Subcutaneous preadipocyte (primary cell): ENCODE results near the gene TINAGL1. TPM values are rescaled to one million over a fixed set of nuclear protein-coding genes. Genes with fewer than 3 reads are reported as not detected.

ENCODE experiments used
- total RNA-seq: library from RNA; depleted of rRNA; stranded (reverse); fragments of >200 nt; gene quantifications from 2 replicates; pipeline ENCODE4 v1.2.3, GENCODE V29; 2012

The TINAGL1 gene, protein sequence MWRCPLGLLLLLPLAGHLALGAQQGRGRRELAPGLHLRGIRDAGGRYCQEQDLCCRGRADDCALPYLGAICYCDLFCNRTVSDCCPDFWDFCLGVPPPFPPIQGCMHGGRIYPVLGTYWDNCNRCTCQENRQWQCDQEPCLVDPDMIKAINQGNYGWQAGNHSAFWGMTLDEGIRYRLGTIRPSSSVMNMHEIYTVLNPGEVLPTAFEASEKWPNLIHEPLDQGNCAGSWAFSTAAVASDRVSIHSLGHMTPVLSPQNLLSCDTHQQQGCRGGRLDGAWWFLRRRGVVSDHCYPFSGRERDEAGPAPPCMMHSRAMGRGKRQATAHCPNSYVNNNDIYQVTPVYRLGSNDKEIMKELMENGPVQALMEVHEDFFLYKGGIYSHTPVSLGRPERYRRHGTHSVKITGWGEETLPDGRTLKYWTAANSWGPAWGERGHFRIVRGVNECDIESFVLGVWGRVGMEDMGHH
- 0.37 and 0.39 TPM in 2 replicates for total RNA-seq

DNA sequence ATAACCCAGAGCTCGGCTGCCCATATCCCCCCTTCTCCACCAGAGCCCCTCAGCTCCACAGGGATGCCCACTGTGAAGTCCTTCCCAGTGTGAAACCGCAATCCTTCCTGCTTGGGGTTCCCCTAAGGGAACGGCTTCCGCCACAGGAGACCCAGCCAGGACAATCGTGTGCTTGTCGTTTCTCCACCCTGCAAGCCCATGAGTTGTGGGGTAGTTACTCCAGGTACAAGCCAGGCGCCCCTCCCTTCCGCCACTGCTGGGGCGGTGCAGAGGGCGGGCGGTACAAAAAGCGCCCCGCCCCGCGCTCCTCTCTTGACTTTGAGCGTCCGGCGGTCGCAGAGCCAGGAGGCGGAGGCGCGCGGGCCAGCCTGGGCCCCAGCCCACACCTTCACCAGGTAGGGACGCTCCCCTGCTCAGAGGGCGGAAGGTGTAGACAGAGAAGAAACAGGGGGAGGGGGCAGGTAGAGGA is at the start of gene TINAGL1:
Gene TINAGL1, plus strand, starts transcription at position 315 of the 469 bp plus-strand sequence. CDS start 634 bp downstream, outside the sequence.

DNA sequence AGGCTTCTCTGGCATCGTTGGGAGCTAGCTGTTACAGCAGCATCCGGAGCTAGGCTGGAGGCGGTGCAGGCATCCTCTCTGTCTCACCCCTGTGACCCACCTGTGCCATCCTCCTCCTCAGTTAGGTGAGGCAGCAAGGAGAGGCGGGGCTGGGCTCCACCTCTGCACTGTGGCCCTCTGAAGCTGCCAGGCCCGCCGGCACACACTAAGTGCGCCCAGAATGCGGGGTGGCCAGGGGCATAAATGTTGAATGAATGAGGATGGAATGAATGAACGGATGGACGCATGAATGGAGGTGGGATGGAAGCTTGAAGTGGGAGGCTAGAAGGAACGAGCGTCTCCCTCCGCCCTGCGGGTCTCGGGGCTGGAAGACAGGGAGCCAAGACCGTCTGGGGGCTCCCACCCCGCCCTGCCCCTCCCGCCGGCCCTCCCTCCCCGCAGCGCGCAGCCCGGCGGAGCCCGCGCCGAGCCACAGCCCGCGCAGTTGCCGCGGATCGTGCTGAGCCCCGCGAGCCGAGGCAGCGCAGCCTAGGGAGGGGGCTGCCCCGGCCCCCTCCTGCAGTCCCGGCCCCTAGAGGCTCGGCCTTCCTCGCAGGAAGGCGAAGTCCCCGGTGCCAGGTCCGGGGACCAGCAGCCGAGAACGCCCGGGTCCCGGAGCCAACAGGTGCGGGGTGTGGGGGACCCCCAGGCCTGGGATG is 41.1 kb downstream of the TINAGL1 start, which contains the start of gene HCRTR1:
Gene HCRTR1, plus strand, starts transcription at position 472 of the 698 bp plus-strand sequence. CDS start 1,504 bp downstream, outside the sequence.

Other genes with a start within 250 kb of the TINAGL1 start
- 204 and 478 TPM in 2 replicates for gene FABP3, start 203.4 kb upstream of the TINAGL1 start, total RNA-seq
- 15.4 and 20.9 TPM in 2 replicates for gene SERINC2, start 163.3 kb upstream of the TINAGL1 start, total RNA-seq
- gene HCRTR1, start 41.2 kb downstream of the TINAGL1 start, total RNA-seq: not detected in 2 replicates
- gene PEF1, start 68.4 kb downstream of the TINAGL1 start, total RNA-seq: 61.0 and 68.8 TPM in 2 replicates
- 50.0 and 58.5 TPM in 2 replicates for gene COL16A1, start 127.5 kb downstream of the TINAGL1 start, total RNA-seq
- 2.6 and 4.7 TPM in 2 replicates for gene ADGRB2, start 187.8 kb downstream of the TINAGL1 start, total RNA-seq
- gene SPOCD1, start 239.5 kb downstream of the TINAGL1 start, total RNA-seq: 39.7 and 74.5 TPM in 2 replicates